LNCaP clone FGC (cell line): ENCODE results near the gene FLOT1.
"Not testable (repeated sequence)": the region's sequence is repeated elsewhere in the genome, so short reads cannot be mapped to it uniquely, and the experiment has no call there.

Experiments used
- DNase-seq: peaks from one replicate; pipeline ENCODE4 v3.0.0-alpha.2; 2011; ENCODE audit warnings: low read depth
- H3K4me3 ChIP-seq: 2 replicates; pipeline ENCODE4 v1.5.1; 2011; ENCODE audit warnings: mild to moderate bottlenecking, low read depth, low read length, control low read depth
- TF ChIP-seq, protein P1 (sequence below): IDR thresholded peaks from 2 replicates; pipeline ENCODE4 v1.5.1; 2012; ENCODE audit warnings: mild to moderate bottlenecking; ENCODE audit not compliant: control insufficient read depth, insufficient read depth; ENCODE audit errors: extremely low read depth

FLOT1 gene

DNA sequence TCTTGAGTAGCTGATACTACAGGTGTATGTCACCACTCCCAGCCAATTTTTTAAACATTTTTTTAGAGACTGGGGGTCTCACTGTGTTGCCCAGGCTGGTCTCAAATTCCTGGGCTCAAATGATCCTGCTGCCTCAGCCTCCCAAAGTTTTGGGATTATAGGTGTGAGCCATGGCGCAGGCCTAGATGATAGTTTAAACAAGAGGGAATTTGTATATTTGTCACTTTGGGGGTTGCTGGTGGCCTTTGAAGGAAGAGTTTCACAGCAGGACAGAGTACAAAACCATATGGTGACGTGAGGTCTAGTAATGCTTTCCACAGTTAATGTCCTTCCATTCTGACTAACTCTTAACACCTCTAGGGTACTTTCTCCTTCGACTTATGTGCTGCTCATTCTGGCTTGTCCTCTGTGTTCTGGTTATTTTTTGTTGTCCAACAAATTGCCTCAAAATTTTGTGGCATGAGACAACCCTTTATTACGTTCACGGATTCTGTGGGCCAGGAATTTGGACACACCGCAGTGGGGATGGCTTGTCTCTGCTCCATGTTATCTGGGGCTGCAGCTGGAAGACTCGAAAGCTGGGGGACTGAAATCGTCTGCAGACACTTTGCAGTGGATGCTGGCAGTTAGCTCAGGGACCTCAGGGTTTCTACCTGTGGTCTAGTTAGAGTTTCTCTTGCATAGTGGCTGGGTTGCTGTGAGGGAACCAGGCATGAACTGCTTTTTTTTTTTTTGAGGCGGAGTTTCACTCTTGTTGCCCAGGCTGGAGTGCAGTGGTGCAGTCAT, 24.9 kb upstream of the FLOT1 start:
- no peak for DNase-seq
- no peak overlapping the region for H3K4me3 ChIP-seq
- TF ChIP-seq, protein P1, sequence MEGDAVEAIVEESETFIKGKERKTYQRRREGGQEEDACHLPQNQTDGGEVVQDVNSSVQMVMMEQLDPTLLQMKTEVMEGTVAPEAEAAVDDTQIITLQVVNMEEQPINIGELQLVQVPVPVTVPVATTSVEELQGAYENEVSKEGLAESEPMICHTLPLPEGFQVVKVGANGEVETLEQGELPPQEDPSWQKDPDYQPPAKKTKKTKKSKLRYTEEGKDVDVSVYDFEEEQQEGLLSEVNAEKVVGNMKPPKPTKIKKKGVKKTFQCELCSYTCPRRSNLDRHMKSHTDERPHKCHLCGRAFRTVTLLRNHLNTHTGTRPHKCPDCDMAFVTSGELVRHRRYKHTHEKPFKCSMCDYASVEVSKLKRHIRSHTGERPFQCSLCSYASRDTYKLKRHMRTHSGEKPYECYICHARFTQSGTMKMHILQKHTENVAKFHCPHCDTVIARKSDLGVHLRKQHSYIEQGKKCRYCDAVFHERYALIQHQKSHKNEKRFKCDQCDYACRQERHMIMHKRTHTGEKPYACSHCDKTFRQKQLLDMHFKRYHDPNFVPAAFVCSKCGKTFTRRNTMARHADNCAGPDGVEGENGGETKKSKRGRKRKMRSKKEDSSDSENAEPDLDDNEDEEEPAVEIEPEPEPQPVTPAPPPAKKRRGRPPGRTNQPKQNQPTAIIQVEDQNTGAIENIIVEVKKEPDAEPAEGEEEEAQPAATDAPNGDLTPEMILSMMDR: no peak

DNA sequence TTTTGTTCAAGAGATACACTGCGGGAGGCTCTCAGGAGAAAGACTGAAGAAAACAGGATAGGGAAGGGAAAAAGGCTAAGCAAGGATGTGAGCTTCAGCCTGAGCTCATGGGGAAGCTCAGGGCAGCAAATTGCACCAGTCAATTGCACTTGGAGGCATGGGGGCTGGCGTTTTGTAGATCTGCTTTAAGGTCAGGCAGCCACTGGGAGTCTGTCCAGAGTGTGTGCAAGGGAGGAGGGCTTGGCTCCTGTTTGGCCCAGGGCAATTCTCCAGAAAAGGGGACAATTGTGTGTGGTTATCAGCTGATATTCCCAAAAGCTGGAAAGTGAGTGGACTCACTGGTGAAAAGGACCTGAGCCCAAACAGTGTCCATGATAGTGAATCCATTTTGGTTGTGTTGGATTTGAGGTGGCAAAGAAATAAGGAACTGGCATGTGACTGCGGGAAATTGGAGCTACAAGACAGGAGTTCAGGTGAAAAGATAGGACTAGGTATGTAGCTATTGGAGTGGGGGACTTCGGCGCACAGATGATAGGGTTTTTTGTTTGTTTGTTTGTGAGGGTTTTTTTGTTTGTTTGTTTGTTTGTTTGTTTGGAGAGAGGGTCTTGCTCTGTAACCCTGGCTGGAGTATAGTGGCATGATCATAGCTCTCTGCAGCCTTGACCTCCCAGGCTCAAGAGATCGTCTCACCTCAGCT, 24.1 kb upstream of the FLOT1 start:
- DNase-seq: no peak
- H3K4me3 ChIP-seq: no peak overlapping the region
- TF ChIP-seq, protein P1: no peak

DNA sequence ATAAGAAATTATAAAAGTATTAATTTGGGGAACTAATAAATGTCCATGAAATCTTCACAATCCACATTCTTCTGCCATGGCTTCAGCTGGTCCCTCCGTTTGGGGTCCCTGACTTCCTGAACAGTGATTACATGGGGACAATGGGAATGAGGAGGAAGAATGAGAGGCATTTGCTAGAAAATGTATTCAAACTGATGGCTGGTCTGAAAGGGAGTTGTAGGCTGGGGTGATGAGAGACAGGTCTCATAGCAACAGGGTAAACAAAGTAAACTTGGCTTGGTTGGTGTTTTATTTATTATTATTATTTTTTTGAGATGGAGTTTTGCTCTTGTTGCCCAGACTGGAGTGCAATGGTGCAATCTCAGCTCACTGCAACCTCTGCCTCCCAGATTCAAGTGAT, 23.0 kb upstream of the FLOT1 start:
- not testable (repeated sequence) for DNase-seq, H3K4me3 ChIP-seq

DNA sequence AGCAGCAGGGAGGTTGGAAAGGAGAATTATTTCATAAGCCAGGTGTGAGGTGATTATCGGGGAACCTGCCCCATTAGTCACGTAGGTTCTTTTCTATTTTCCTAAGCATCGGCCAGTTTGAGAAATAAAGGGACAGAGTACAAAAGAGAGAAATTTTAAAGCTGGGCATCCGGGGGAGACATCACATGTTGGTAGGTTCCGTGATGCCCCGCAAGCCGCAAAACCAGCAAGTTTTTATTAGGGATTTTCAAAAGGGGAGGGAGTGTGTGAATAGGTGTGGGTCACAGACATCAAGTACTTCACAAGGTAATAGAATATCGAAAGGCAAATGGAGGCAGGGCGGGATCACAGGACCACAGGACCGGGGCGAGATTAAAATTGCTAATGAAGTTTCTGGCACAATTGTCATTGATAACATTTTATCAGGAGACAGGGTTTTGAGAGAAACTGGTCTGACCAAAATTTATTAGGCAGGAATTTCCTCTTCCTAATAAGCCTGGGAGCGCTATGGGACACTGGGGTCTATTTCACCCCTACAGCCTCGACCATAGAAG, 22.1 kb upstream of the FLOT1 start:
- not testable (repeated sequence) for H3K4me3 ChIP-seq

DNA sequence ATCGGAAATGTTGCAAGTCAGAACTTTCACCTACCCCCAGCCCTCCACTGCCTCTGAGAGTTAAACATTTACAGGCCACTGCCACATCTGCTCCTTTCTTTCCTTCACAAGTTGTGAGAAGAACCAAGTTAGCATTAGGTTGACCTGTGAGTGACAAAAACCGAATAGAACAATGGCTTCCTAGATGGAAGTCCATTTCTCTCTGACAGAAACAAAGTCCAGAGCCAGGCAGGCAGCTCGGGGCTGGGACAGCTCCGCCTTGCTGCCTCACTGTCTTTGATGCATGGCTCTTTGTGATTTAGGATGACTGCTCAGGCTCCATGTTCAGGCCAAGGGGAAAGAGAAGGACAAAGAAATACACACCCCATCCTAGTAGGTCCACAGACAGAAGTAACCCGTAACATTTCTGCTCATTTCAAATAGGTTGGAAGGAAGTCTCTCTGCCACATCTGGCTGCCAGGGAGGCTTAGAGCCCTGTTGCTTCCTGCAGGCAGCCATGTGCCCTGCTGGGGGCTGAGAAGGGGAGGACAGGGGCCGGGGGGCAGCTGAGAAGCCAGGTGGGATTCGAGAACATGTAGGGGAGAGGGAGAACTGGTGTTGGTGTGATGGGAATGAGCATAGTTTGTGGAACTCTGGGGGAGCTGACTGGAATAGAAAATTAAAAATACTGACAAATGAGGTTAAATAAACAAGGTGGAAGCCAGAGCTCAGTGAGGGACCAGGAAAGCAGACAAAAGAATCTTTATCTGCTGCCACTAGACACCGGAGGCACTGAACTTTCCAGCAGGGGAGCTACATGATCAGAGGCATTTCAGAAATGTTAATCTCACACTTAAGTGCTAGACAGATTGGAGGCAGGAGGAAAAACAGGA, 21.4 kb upstream of the FLOT1 start:
- H3K4me3 ChIP-seq: no peak overlapping the region
- TF ChIP-seq, protein P1: no peak
- DNase-seq: no peak

More for the DNA sequence above, 22.1 kb upstream of the FLOT1 start:
- DNase-seq: not testable (repeated sequence)

DNA sequence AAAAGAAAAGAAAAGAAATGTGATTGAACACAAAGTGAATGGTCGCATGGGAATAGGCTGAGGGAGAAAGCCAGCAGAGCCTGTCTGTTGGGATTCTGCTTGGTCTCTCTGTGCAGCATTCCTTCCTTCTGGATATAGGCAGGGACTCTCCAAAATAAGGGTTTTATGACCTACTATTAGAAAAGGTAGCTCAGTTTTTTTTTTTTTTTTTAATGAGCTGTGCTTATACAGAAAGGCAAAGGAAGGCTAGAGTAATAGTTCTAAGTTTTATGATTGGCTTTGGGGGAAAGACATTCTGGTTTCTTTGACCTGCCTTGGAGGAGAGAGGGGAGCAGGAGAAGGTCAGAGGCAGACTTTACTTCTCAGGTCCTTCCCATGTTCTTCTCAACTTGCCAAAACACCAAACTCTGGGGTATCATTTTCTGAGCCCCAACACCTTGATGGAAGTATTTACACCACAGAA, 20.7 kb upstream of the FLOT1 start:
- TF ChIP-seq, protein P1: no peak
- no peak overlapping the region for H3K4me3 ChIP-seq
- DNase-seq: no peak

DNA sequence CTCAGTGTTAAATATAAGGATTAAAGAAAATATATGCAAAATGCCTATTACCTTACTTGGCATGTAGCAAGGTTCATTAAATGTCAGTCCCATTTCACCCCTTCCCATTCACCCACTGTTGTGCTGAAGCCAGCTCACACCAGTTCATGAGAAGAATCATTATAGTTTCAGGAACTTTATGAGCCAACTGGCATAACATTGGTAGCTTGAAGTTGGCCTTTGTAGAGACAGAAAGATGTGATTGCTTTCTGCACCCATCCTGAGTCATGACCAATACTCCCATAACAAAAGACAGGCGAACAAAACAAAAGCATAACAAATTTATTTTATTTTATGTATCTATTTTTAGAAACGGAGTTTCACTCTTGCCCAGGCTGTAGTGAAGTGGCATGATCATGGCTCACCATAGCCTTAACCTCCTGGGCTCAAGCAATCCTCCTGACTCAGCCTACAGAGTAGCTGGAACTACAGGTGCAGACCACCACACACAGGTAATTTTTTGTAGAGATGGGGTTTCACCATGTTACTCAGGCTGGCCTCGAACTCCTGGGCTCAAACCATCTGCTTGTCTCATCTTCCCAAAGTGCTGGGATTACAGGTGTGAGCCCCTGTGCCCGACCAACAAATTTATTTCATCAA, 19.4 kb upstream of the FLOT1 start:
- no peak for DNase-seq
- TF ChIP-seq, protein P1: no peak
- no peak overlapping the region for H3K4me3 ChIP-seq
